NB4 (cell line): ENCODE data around the gene UMPS.
"Not testable (repeated sequence)": the region's sequence is repeated elsewhere in the genome, so short reads cannot be mapped to it uniquely, and the experiment has no call there.

Source experiments
- DNase-seq: peaks from one replicate; pipeline ENCODE4 v3.0.0; 2010; ENCODE audit warnings: low read depth
- H3K4me3 ChIP-seq: one replicate; pipeline ENCODE4 v1.5.1; 2011; ENCODE audit warnings: mild to moderate bottlenecking, low read depth, low read length, moderate library complexity
- CTCF ChIP-seq: IDR thresholded peaks from one replicate; pipeline ENCODE4 v1.5.1; 2012; ENCODE audit warnings: low read depth, low read length
- MYC ChIP-seq: IDR thresholded peaks from 2 replicates; pipeline ENCODE4 v1.6.1; 2011; ENCODE audit warnings: low read depth, low read length
- POLR2A ChIP-seq: IDR thresholded peaks from 2 replicates; pipeline ENCODE4 v1.6.1; 2011; ENCODE audit warnings: mild to moderate bottlenecking; ENCODE audit not compliant: insufficient read length; ENCODE audit errors: extremely low read depth
- TF ChIP-seq, protein P1 (sequence below): IDR thresholded peaks from 2 replicates; pipeline ENCODE4 v1.6.1; 2011; ENCODE audit warnings: low read depth, low read length

Gene UMPS

DNA sequence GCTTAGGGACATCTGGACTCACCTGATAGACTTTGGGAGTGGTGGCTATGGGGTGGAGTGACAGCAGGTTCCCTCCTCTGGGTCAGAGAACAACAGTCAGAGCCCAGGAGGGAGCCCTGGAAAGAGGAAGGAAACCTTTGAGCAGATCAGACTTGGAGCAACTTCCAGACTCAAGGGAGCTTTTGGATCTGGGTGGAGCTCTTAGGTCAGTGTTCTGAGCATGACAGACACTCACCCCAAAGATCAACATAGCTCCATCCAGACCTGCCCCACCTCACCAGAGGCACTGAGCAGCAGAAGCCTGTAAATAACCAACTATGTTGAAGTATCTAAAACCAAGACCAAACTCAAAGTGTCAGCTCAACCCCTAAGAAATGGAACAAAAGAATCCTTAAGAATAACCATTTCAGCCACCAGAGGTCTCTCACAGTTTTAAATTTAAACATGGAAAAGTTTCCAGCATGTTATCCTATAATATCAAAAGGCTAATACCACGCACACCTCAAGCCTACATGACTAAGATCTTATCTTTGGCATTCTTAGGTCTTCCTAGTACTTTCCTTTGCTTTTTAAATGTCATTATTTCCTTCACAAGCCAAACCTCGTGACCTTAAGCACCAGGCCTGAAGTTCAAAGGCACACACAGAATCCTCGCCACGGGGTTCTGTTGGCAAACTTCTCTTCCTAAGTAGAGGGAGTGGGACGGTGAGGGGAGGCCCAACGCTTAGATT lies 56.4 kb downstream of the UMPS start:
- no peak for DNase-seq
- no peak overlapping the region for H3K4me3 ChIP-seq
- no peak for TF ChIP-seq CTCF
- TF ChIP-seq MYC: no peak
- TF ChIP-seq POLR2A: no peak
- TF ChIP-seq, protein P1, sequence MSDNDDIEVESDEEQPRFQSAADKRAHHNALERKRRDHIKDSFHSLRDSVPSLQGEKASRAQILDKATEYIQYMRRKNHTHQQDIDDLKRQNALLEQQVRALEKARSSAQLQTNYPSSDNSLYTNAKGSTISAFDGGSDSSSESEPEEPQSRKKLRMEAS: no peak

DNA sequence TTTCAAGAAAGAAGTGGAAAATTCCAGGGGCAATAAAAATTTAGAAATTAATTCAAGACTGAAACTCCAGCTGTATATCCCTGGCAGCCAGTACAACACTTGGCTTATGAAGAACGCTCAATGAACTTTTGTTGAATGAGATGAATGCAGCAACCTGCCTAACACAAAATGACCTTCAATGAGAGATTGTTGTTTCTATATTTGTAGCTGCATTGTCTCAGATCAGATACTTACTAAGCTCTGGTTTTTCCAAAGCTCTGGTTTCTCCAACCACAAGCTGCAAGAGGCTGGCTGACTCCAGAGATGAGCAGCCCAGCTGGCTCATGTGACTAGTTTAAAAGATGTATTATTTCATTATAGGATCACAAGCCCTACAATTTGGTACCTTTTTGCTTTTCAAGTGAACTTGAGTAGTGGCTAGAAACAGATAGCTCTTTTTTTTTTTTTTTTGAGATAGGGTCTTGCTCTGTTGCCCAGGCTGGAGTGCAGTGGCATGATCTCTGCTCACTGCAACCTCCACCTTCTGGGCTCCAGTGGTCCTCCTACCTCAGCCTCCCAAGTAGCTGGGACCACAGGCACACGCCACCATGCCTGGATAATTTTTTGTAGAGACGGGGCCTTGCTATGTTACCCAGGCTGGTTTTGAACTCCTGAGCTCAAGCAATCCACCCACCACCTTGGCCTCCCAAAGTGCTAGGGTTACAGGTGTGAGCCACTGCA lies 57.4 kb downstream of the UMPS start:
- no peak for TF ChIP-seq CTCF
- TF ChIP-seq, protein P1: no peak
- TF ChIP-seq POLR2A: no peak
- no peak for TF ChIP-seq MYC
- DNase-seq: no peak
- H3K4me3 ChIP-seq: no peak overlapping the region

- DNase-seq: no peak
- TF ChIP-seq MYC (no peak), POLR2A (no peak), CTCF (no peak)
- TF ChIP-seq, protein P1: no peak
- H3K4me3 ChIP-seq: no peak overlapping the region
These were observed 58.0 kb downstream of the UMPS start for GRCh38 chr3:124788254-124788745.

GRCh38 chr3:124789103-124789502 lies 58.9 kb downstream of the UMPS start:
- not testable (repeated sequence) for DNase-seq, H3K4me3 ChIP-seq

- no peak for DNase-seq
- no peak overlapping the region for H3K4me3 ChIP-seq
- TF ChIP-seq, protein P1: no peak
These were observed 60.9 kb downstream of the UMPS start for GRCh38 chr3:124791142-124791541.

- H3K4me3 ChIP-seq: no peak overlapping the region
- TF ChIP-seq, protein P1: no peak
- TF ChIP-seq POLR2A (no peak), CTCF (no peak), MYC (no peak)
- peak; percentile 11 for DNase-seq
These were observed 61.4 kb downstream of the UMPS start for GRCh38 chr3:124791639-124792151.
